Epithelial cell of esophagus (primary cell): ENCODE results near the gene KRT4.

Source experiments
- DNase-seq: peaks from one replicate; pipeline ENCODE4 v3.0.0; 2010; ENCODE audit warnings: low read depth
- H3K4me3 ChIP-seq: 2 replicates; pipeline ENCODE4 v1.5.1; 2011; ENCODE audit warnings: mild to moderate bottlenecking, low read length, control low read depth
- TF ChIP-seq, protein P1 (sequence below): IDR thresholded peaks from 2 replicates; pipeline ENCODE4 v1.5.1; 2011; ENCODE audit warnings: low read depth, mild to moderate bottlenecking, low read length, control low read depth, inconsistent platforms; ENCODE audit not compliant: insufficient read depth; ENCODE audit errors: missing control alignments

The KRT4 gene

DNA sequence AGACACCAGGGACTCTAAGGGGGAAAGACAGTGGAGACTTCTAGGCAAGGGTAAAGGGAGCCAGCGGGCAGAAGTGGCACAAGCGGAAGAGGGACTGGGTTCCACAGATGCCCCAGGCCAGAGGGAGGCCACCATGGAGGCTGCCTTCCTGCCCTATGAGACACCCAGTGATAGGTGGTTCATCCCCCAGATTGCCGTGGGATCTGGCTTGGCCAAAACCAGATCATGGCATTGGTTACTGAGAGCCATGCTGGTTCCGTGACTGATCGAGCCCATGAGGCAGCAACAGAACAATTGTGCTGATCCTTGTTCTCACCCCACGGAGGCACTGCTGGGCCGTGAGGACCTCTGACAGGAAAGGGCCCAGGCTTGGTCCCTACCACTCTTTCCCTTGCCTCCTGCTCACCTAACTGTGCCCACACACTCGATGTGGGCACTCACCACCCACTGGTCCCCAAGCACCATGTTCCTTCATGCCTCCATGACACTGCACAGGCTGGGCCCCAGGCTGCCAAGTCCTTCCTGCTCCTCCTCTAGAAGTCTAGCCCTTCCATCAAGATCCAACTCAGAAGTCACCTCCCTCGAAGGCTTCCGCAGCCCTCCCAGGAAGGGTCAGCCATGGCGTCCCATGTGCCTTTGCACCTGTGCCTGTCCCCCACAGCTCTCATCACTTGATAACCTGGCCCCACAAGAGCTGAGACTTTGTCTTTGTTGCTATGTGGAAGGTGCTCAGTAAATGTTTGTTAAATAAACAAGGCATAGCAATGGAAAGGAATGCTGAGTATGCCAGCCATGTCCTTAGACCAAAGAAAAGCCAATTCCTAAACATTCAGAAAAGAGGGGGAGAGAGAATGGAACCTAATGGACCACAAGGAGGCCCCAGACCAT is 12.9 kb upstream of the KRT4 start:
- TF ChIP-seq, protein P1, sequence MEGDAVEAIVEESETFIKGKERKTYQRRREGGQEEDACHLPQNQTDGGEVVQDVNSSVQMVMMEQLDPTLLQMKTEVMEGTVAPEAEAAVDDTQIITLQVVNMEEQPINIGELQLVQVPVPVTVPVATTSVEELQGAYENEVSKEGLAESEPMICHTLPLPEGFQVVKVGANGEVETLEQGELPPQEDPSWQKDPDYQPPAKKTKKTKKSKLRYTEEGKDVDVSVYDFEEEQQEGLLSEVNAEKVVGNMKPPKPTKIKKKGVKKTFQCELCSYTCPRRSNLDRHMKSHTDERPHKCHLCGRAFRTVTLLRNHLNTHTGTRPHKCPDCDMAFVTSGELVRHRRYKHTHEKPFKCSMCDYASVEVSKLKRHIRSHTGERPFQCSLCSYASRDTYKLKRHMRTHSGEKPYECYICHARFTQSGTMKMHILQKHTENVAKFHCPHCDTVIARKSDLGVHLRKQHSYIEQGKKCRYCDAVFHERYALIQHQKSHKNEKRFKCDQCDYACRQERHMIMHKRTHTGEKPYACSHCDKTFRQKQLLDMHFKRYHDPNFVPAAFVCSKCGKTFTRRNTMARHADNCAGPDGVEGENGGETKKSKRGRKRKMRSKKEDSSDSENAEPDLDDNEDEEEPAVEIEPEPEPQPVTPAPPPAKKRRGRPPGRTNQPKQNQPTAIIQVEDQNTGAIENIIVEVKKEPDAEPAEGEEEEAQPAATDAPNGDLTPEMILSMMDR: no peak
- DNase-seq: no peak
- H3K4me3 ChIP-seq: no peak overlapping the region

DNA sequence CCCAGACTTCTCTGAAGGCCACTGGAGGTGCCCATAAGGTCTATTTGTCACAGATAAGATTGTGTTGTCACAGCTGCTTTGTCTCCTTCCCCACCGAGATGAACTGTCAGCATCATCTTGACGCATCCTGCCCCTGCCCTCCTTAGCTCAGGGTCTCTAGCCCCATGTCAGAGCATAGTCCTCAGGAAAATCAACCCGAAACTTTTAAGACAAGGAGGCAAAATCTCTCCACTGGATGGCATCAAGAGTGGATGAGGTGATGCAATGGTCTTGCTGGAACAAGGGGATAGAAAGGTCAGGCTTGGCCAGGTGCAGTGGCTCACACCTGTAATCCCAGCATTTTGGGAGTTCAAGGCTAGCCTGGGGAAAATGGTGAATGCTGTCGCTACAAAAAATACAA is 12.0 kb upstream of the KRT4 start:
- DNase-seq: no peak
- TF ChIP-seq, protein P1: no peak
- H3K4me3 ChIP-seq: no peak overlapping the region

DNA sequence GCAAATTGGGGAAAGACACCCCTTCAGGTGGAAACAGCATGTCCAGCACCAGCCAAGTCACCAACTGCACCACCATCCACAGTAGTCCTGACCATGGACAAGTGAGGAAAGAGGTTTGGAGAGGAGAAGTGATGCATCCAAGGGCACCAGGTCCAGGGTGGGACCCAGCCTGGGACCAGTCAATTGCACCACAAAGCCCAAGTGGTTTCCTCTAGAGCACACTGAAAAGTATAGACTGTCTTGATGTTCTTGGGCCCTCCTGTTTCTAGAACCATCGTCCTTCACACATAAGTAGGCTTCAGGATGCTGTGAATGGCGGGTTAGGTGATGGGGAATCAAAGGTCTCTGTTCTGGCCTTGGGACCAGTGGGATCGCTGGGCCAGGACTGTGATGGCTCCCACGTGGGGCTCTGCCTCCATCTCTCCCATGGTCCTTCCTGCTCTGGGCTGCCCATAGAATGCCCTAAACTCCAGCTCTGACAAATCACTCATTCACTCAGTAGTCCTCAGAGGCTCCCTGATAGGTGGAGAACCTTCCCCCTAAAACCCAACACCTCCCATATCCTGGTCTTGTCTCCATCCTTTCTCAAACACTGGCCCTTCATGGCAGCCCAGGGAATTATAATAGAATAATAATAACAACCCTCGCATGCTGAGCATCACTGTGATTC is 11.0 kb upstream of the KRT4 start:
- no peak for DNase-seq
- no peak overlapping the region for H3K4me3 ChIP-seq
- TF ChIP-seq, protein P1: no peak

DNA sequence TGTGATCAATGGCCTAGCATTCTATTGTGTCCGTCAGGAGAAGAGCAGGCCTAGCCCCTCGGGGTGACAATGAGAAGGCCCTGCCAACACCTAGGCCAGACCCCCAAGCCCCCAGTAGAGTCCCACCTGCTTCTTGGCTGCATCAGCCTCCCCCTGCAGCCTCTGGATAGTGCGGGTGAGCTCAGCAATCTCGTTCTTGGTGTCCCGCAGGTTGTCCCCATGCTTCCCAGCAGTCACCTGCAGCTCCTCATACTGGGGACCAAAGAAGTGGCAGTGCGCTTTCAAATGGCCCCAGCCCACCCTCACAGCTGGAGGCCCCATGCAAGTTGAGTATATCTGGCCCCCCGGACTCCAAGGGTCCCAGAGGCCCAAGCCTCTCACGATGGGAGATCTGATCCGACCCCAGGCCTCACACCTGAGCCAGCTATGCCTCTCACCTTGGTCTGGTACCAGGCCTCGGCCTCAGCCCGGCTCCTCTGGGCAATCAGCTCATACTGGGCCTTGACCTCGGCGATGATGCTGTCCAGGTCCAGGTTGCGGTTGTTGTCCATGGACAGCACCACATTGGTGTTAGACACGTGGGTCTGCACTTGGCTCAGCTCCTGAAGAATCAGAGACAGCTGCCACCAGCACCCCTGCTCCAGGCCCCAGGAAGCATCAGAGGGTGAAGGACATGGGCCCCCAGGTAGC is 10.0 kb upstream of the KRT4 start:
- no peak overlapping the region for H3K4me3 ChIP-seq
- no peak for DNase-seq
- TF ChIP-seq, protein P1: no peak

DNA sequence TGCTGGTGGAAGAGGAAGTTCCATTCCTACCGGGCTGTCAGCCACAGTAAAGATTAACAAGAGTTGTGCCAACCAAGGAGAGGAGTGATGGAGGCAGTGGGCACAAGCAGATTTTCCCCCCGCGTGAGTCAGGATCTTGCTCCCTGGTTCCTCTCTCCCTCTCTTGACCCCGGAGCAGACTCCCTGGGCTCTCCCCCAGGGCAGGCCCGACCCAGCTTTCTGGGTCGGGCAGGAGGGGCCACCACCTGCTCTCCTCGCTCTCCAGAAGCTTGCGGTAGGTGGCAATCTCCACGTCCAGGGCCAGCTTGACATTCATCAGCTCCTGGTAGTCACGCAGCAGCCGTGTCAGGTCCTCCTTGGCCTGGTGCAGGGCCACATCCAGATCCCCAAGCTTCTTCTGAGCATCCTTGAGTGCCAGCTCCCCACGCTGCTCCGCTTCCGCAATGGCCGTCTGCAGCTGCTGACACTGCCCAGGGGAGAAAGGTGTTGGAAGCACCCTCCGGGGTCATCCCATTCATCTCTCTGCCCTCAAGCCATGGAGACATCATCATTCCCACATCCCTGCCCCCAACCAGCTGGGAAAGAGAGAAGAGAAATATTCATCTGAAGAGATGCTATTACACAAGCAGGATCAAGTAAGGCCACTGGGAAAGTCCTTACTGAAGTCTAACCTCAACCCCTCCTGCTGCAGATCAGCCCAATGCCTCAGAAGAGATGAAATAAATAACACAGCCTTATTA is 9.0 kb upstream of the KRT4 start:
- TF ChIP-seq, protein P1: no peak
- no peak for DNase-seq

DNA sequence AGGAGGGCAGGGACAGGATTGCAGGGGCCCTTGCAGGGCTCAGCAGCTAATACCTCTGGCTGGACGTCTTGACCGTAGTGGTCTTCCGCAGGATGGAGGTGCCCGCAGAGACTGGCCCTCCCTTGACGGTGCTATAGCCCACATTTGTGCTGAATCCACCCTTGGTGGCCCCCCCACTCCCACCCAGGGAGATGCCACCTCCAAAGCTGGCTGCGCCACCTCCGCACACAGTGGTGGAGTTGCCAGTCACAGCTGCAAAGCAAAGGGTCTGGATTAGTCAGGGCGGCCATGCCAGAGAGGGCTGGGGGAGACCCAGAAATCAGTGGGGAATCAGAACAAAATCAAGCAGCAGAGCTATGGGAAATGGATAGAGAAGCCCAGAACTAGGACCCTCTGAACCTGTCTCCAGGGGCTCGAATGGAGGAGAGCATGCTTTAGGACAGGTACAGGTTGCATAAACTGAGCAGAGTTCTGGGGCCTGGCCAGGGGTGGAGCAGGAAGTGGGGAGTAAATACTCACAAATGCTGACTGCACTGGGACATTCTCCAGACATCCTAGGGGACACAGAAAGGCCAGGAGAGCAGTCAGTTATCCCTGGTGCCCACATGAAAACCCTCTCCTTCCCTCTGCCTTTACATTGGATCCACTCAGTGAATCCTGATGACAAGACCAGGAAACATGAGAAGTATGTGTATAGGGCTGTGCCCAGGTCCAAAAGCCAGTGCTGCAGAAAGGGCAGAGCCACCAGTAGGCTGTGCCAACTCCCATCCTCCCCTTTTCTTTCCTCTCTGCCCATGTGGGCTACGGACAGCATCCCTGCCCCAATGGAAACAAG is 8.1 kb upstream of the KRT4 start:
- TF ChIP-seq, protein P1: no peak
- H3K4me3 ChIP-seq: no peak overlapping the region
- DNase-seq: peak; percentile 22

More for the DNA sequence above, 9.0 kb upstream of the KRT4 start:
- no peak overlapping the region for H3K4me3 ChIP-seq
